A673 (cell line): ENCODE data around the gene MINDY3.

Source experiments
- EZH2 ChIP-seq: fragments of 200-600 bp; sonication (generic); IDR thresholded peaks from 2 replicates; pipeline ENCODE4 v1.6.1; 2017; ENCODE audit warnings: borderline replicate concordance, low read depth, mild to moderate bottlenecking, mixed read lengths, antibody characterized with exemption, low read length; ENCODE audit not compliant: poor library complexity, severe bottlenecking
- TF ChIP-seq, protein P1 (sequence below): fragments of 300-800, 200-600 bp; sonication (generic); conservative IDR thresholded peaks from 2 replicates; pipeline ENCODE4 v1.5.1; 2017; ENCODE audit warnings: low read depth, mild to moderate bottlenecking, antibody characterized with exemption, low read length, moderate library complexity, mixed read lengths

DNA sequence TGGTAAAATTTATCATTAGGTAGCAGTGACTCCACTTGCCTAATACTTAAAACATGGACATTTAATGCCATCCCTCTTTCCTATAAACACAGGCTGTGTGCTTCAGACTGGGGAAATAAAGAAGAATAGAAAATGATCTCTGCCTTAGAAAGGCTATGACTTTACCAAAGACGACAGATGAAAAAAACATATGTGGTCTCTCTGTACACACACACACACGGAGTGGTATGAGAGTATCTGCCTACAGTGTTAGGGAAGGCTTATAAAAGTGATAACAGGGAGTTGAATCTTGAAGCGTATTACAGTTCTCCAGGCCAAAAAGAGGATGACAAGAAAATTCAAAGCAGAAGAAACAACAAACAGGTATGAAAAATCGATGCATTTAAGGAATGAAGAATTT lies 38.2 kb downstream of the MINDY3 start:
- TF ChIP-seq, protein P1, sequence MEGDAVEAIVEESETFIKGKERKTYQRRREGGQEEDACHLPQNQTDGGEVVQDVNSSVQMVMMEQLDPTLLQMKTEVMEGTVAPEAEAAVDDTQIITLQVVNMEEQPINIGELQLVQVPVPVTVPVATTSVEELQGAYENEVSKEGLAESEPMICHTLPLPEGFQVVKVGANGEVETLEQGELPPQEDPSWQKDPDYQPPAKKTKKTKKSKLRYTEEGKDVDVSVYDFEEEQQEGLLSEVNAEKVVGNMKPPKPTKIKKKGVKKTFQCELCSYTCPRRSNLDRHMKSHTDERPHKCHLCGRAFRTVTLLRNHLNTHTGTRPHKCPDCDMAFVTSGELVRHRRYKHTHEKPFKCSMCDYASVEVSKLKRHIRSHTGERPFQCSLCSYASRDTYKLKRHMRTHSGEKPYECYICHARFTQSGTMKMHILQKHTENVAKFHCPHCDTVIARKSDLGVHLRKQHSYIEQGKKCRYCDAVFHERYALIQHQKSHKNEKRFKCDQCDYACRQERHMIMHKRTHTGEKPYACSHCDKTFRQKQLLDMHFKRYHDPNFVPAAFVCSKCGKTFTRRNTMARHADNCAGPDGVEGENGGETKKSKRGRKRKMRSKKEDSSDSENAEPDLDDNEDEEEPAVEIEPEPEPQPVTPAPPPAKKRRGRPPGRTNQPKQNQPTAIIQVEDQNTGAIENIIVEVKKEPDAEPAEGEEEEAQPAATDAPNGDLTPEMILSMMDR = no peak
- TF ChIP-seq EZH2 = no peak
